Brain microvascular endothelial cell (primary cell): ENCODE results near the gene KIF1B.
A peak's percentile ranks its signal among the peaks of the same experiment; 100 is the strongest.

ENCODE experiments used
- DNase-seq: peaks from one replicate; pipeline ENCODE4 v3.0.0-alpha.2; 2020
- H3K27ac ChIP-seq: fragments of 250-450 bp; sonication (Bioruptor Pico); 2 replicates; pipeline ENCODE4 v1.5.1; 2020; ENCODE audit warnings: mild to moderate bottlenecking, moderate library complexity
- H3K27me3 ChIP-seq: fragments of 250-450 bp; sonication (Bioruptor Pico); replicated peaks from 2 replicates; pipeline ENCODE4 v1.5.1; 2020; ENCODE audit warnings: mild to moderate bottlenecking
- H3K36me3 ChIP-seq: fragments of 250-450 bp; sonication (Bioruptor Pico); replicated peaks from 2 replicates; pipeline ENCODE4 v1.5.1; 2020; ENCODE audit warnings: mild to moderate bottlenecking
- H3K4me3 ChIP-seq: 2 replicates; pipeline ENCODE4 v1.5.1; 2011; ENCODE audit warnings: low read depth, mild to moderate bottlenecking, control low read depth, low read length, moderate library complexity
- CTCF ChIP-seq: IDR thresholded peaks from 2 replicates; pipeline ENCODE4 v1.5.1; 2011; ENCODE audit warnings: low read depth, mild to moderate bottlenecking, moderate library complexity, low read length, control low read depth, inconsistent platforms; ENCODE audit errors: missing control alignments
- in situ Hi-C: cut with HindIII; loops from 2 replicates; pipeline ENCODE4 v1.10.0; 2017; ENCODE audit warnings: low sequenced_read_pairs, low pct_ligation_motif_present

KIF1B gene

GRCh38 chr1:10209590-10209904 lies 823 bp upstream of the KIF1B start:
- TF ChIP-seq CTCF: no peak
- DNase-seq: no peak
- no peaks in the 10 kb centered on the region for H3K36me3 ChIP-seq
- H3K27ac ChIP-seq: peak overlapping the region; percentile 97
- in situ Hi-C loops: no loop called here
- H3K4me3 ChIP-seq: peak overlapping the region; percentile 97
- no peaks in the 10 kb centered on the region for H3K27me3 ChIP-seq

- no peak for TF ChIP-seq CTCF
- H3K36me3 ChIP-seq: no peaks in the 10 kb centered on the region
- peak overlapping the region; percentile 97 for H3K27ac ChIP-seq
- peak; percentile 89 for DNase-seq
- in situ Hi-C loops: no loop called here
- peak overlapping the region; percentile 97 for H3K4me3 ChIP-seq
- H3K27me3 ChIP-seq: no peaks in the 10 kb centered on the region
Measured at GRCh38 chr1:10210841-10211804, 753 bp downstream of the KIF1B start.

GRCh38 chr1:10211805-10212410 lies 1.5 kb downstream of the KIF1B start:
- DNase-seq: peak; percentile 54
- H3K27ac ChIP-seq: peak overlapping the region; percentile 97
- no peaks in the 10 kb centered on the region for H3K27me3 ChIP-seq
- in situ Hi-C loops: no loop called here
- H3K4me3 ChIP-seq: peak overlapping the region; percentile 97
- TF ChIP-seq CTCF: no peak
- no peaks in the 10 kb centered on the region for H3K36me3 ChIP-seq

GRCh38 chr1:10212476-10212875 lies 2.1 kb downstream of the KIF1B start:
- peak overlapping the region; percentile 97 for H3K27ac ChIP-seq
- no peak overlapping the region for H3K4me3 ChIP-seq
- in situ Hi-C loops: no loop called here
- no peaks in the 10 kb centered on the region for H3K36me3 ChIP-seq
- no peaks in the 10 kb centered on the region for H3K27me3 ChIP-seq
- TF ChIP-seq CTCF: no peak
- DNase-seq: no peak

- no peak for TF ChIP-seq CTCF
- in situ Hi-C loops: no loop called here
- Histone ChIP-seq H3K36me3 (no peaks in the 10 kb centered on the region), H3K4me3 (no peak overlapping the region), H3K27ac (no peak overlapping the region), H3K27me3 (no peaks in the 10 kb centered on the region)
- DNase-seq: no peak
Measured at GRCh38 chr1:10213186-10213705, 2.9 kb downstream of the KIF1B start.
